ENCODE data around the gene UBA1.

UBA1 gene

GRCh38 chrX:47198687-47199080, 5.1 kb downstream of the UBA1 start:
- H3K9me3 ChIP-seq (ENCODE audit: control insufficient read depth, insufficient read depth, low read length): no peaks in the 10 kb centered on the region
- H4K20me1 ChIP-seq (ENCODE audit: control insufficient read depth, insufficient read depth, low read depth, low read length): peaks cover 4% of the 10 kb centered on the region; the same call in 1 of the 2 replicates
- no peaks in the 10 kb centered on the region for H3K9me2 ChIP-seq (replicated peaks; ENCODE audit: control insufficient read depth, low read length)
- H3K36me3 ChIP-seq (ENCODE audit: control insufficient read depth, low read length): peaks cover 94% of the 10 kb centered on the region
- H3K27ac ChIP-seq (ENCODE audit: low read depth, low read length): no peak overlapping the region
- no peak overlapping the region for H3K4me2 ChIP-seq (ENCODE audit: low read length)
- H3F3A ChIP-seq (ENCODE audit: control insufficient read depth, insufficient read depth): no peaks in the 10 kb centered on the region
- H3K79me2 ChIP-seq (ENCODE audit: control insufficient read depth, low read length): peaks cover 51% of the 10 kb centered on the region
- peaks cover 21% of the 10 kb centered on the region for H3K4me1 ChIP-seq (ENCODE audit: control insufficient read depth, low read length)
- no peak for TF ChIP-seq EZH2phosphoT487 (IDR thresholded peaks at IDR 0.05; ENCODE audit: borderline replicate concordance, low read length)
- TF ChIP-seq, protein P1, sequence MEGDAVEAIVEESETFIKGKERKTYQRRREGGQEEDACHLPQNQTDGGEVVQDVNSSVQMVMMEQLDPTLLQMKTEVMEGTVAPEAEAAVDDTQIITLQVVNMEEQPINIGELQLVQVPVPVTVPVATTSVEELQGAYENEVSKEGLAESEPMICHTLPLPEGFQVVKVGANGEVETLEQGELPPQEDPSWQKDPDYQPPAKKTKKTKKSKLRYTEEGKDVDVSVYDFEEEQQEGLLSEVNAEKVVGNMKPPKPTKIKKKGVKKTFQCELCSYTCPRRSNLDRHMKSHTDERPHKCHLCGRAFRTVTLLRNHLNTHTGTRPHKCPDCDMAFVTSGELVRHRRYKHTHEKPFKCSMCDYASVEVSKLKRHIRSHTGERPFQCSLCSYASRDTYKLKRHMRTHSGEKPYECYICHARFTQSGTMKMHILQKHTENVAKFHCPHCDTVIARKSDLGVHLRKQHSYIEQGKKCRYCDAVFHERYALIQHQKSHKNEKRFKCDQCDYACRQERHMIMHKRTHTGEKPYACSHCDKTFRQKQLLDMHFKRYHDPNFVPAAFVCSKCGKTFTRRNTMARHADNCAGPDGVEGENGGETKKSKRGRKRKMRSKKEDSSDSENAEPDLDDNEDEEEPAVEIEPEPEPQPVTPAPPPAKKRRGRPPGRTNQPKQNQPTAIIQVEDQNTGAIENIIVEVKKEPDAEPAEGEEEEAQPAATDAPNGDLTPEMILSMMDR (IDR thresholded peaks at IDR 0.05; ENCODE audit: low read depth, low read length, poor library complexity, severe bottlenecking): no peak
- no peaks in the 10 kb centered on the region for H3K27me3 ChIP-seq (ENCODE audit: control insufficient read depth, low read length)
- H3K4me3 ChIP-seq (ENCODE audit: low read length): no peak overlapping the region

- Histone ChIP-seq H3K9me2 (replicated peaks; ENCODE audit: control insufficient read depth, low read length) (no peaks in the 10 kb centered on the region), H3K27ac (ENCODE audit: low read depth, low read length) (no peak overlapping the region), H3K36me3 (ENCODE audit: control insufficient read depth, low read length) (peaks cover 90% of the 10 kb centered on the region), H3K4me1 (ENCODE audit: control insufficient read depth, low read length) (peaks cover 21% of the 10 kb centered on the region), H3F3A (ENCODE audit: control insufficient read depth, insufficient read depth) (no peaks in the 10 kb centered on the region), H4K20me1 (ENCODE audit: control insufficient read depth, insufficient read depth, low read depth, low read length) (peaks cover 4% of the 10 kb centered on the region; the same call in 1 of the 2 replicates), H3K4me2 (ENCODE audit: low read length) (no peak overlapping the region), H3K79me2 (ENCODE audit: control insufficient read depth, low read length) (peaks cover 45% of the 10 kb centered on the region), H3K27me3 (ENCODE audit: control insufficient read depth, low read length) (no peaks in the 10 kb centered on the region), H3K4me3 (ENCODE audit: low read length) (no peak overlapping the region), H3K9me3 (ENCODE audit: control insufficient read depth, insufficient read depth, low read length) (no peaks in the 10 kb centered on the region)
- TF ChIP-seq, protein P1 (IDR thresholded peaks at IDR 0.05; ENCODE audit: low read depth, low read length, poor library complexity, severe bottlenecking): no peak
- TF ChIP-seq EZH2phosphoT487 (IDR thresholded peaks at IDR 0.05; ENCODE audit: borderline replicate concordance, low read length): no peak
Observed at GRCh38 chrX:47199286-47199685, 5.7 kb downstream of the UBA1 start.

GRCh38 chrX:47200385-47201150, 6.9 kb downstream of the UBA1 start:
- peaks cover 90% of the 10 kb centered on the region for H3K36me3 ChIP-seq (ENCODE audit: control insufficient read depth, low read length)
- no peaks in the 10 kb centered on the region for H3K9me3 ChIP-seq (ENCODE audit: control insufficient read depth, insufficient read depth, low read length)
- H3K27ac ChIP-seq (ENCODE audit: low read depth, low read length): no peak overlapping the region
- no peaks in the 10 kb centered on the region for H3F3A ChIP-seq (ENCODE audit: control insufficient read depth, insufficient read depth)
- peaks cover 32% of the 10 kb centered on the region for H3K79me2 ChIP-seq (ENCODE audit: control insufficient read depth, low read length)
- no peak overlapping the region for H3K4me3 ChIP-seq (ENCODE audit: low read length)
- H3K9me2 ChIP-seq (replicated peaks; ENCODE audit: control insufficient read depth, low read length): no peaks in the 10 kb centered on the region
- no peak overlapping the region for H3K4me2 ChIP-seq (ENCODE audit: low read length)
- no peaks in the 10 kb centered on the region for H3K27me3 ChIP-seq (ENCODE audit: control insufficient read depth, low read length)
- TF ChIP-seq EZH2phosphoT487 (IDR thresholded peaks at IDR 0.05; ENCODE audit: borderline replicate concordance, low read length): no peak
- TF ChIP-seq, protein P1 (IDR thresholded peaks at IDR 0.05; ENCODE audit: low read depth, low read length, poor library complexity, severe bottlenecking): no peak
- peaks cover 10% of the 10 kb centered on the region for H3K4me1 ChIP-seq (ENCODE audit: control insufficient read depth, low read length)
- H4K20me1 ChIP-seq (ENCODE audit: control insufficient read depth, insufficient read depth, low read depth, low read length): peaks cover 4% of the 10 kb centered on the region; the same call in 1 of the 2 replicates
